HEK293 (cell line): ENCODE measurements around the gene NPTX1.

Source experiments
- RBAK ChIP-seq: fragments of 450-650 bp; formaldehyde crosslinking; IDR thresholded peaks from 2 replicates; pipeline ENCODE4 v1.5.1; 2016; ENCODE audit warnings: missing biosample characterization, missing genetic modification characterization
- ZBTB21 ChIP-seq: fragments of 450-650 bp; formaldehyde crosslinking; IDR thresholded peaks from 2 replicates; pipeline ENCODE4 v1.5.1; 2017; ENCODE audit warnings: missing biosample characterization, missing genetic modification characterization
- ZNF184 ChIP-seq: fragments of 450-650 bp; IDR thresholded peaks from 2 replicates; pipeline ENCODE4 v1.5.1; 2018; ENCODE audit warnings: missing biosample characterization, mild to moderate bottlenecking, missing genetic modification characterization
- ZNF274 ChIP-seq, 2 experiments: fragments of 200-500 bp in 1 of 2; fragments of 450-650 bp in 1 of 2; sonication (Bioruptor generic) in 1 of 2; formaldehyde crosslinking in 1 of 2; IDR thresholded peaks; 2 replicates each; pipeline versions ENCODE4 v1.5.1 to v1.6.1; 2014 to 2016; ENCODE audit warnings: borderline replicate concordance in 1 of 2, inconsistent platforms in 1 of 2, low read length in 1 of 2, missing biosample characterization in 1 of 2, missing genetic modification characterization in 1 of 2
- TF ChIP-seq, protein P1 (sequence below): fragments of 450-650 bp; formaldehyde crosslinking; IDR thresholded peaks from 2 replicates; pipeline ENCODE4 v1.5.1; 2016; ENCODE audit warnings: missing biosample characterization, missing genetic modification characterization
- TF ChIP-seq, protein P2 (sequence below): fragments of 450-650 bp; formaldehyde crosslinking; IDR thresholded peaks from 2 replicates; pipeline ENCODE4 v1.5.1; 2016; ENCODE audit warnings: missing biosample characterization, missing genetic modification characterization

DNA sequence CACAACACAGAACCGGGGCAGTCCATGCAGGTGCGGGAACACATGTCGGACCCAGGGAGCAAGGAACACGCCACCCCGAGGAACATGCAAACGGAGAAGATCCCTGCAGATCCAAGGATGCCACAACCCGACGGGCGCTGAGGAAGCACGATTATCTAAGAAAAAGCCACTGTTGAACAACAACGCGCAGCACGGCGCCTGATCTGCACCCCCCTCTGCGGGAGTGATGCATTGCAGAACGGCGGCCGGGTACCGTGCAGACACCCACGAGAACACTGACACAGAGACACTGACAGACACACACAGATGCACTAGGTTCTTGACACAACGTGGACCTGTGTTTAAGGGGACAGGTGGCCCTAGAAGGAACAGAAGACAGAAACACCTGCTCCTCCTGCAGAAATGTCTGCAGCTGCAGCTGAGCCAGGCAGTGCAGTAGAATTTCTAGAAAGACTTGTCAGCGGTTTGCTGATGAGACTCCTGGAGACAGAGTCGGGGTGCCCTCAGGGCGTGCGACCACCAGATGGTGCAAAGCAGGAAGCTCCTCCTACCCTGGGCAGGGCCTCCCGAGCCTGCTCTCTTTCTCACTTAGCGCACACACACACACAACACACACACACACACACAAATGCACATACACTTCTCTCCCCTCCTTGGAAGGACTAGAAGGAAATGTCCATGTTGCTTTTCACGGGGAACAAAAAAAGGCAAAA lies 7.5 kb downstream of the NPTX1 start:
- TF ChIP-seq, protein P1, sequence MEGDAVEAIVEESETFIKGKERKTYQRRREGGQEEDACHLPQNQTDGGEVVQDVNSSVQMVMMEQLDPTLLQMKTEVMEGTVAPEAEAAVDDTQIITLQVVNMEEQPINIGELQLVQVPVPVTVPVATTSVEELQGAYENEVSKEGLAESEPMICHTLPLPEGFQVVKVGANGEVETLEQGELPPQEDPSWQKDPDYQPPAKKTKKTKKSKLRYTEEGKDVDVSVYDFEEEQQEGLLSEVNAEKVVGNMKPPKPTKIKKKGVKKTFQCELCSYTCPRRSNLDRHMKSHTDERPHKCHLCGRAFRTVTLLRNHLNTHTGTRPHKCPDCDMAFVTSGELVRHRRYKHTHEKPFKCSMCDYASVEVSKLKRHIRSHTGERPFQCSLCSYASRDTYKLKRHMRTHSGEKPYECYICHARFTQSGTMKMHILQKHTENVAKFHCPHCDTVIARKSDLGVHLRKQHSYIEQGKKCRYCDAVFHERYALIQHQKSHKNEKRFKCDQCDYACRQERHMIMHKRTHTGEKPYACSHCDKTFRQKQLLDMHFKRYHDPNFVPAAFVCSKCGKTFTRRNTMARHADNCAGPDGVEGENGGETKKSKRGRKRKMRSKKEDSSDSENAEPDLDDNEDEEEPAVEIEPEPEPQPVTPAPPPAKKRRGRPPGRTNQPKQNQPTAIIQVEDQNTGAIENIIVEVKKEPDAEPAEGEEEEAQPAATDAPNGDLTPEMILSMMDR (tag by site-specific recombination), result no peak
- no peak for TF ChIP-seq ZBTB21 (tag by site-specific recombination)
- no peak for TF ChIP-seq RBAK (tag by site-specific recombination)
- no peak for TF ChIP-seq ZNF274 (IDR thresholded peaks at IDR 0.05; ENCODE audit: low read length)
- no peak for TF ChIP-seq ZNF274 (tag by site-specific recombination; IDR thresholded peaks at IDR 0.05; ENCODE audit: borderline replicate concordance)
- TF ChIP-seq, protein P2, sequence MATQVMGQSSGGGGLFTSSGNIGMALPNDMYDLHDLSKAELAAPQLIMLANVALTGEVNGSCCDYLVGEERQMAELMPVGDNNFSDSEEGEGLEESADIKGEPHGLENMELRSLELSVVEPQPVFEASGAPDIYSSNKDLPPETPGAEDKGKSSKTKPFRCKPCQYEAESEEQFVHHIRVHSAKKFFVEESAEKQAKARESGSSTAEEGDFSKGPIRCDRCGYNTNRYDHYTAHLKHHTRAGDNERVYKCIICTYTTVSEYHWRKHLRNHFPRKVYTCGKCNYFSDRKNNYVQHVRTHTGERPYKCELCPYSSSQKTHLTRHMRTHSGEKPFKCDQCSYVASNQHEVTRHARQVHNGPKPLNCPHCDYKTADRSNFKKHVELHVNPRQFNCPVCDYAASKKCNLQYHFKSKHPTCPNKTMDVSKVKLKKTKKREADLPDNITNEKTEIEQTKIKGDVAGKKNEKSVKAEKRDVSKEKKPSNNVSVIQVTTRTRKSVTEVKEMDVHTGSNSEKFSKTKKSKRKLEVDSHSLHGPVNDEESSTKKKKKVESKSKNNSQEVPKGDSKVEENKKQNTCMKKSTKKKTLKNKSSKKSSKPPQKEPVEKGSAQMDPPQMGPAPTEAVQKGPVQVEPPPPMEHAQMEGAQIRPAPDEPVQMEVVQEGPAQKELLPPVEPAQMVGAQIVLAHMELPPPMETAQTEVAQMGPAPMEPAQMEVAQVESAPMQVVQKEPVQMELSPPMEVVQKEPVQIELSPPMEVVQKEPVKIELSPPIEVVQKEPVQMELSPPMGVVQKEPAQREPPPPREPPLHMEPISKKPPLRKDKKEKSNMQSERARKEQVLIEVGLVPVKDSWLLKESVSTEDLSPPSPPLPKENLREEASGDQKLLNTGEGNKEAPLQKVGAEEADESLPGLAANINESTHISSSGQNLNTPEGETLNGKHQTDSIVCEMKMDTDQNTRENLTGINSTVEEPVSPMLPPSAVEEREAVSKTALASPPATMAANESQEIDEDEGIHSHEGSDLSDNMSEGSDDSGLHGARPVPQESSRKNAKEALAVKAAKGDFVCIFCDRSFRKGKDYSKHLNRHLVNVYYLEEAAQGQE (tag by site-specific recombination), result no peak
- TF ChIP-seq ZNF184 (tag by site-specific recombination), result no peak
